Measurements from ENCODE around the gene TECPR2.

Gene TECPR2

DNA sequence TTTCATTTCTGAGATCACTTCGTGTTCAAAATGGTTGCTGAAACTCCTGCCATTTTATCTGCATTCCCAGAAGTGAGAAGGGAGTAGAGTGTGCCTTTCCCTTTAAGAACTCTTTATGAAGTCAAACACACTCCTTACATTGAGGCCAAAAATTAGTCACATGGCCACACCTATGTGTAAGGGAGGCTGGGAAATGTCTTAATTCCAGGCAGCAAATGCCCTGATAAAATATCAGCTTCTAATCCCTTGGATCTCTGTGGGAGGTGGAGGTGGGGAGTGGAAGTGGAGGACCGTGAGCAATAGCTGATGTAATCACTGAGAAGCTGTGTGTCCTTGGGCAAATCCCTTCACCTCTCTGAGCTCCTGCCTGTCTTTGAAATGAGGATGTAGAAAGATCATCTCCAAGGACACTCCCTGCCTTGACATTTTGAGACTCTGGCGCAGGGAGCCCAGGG lies 169.5 kb downstream of the TECPR2 start:
- TF ChIP-seq POLR2AphosphoS5 (IDR thresholded peaks at IDR 0.05; ENCODE audit: low read depth) (no peak), SPI1 (IDR thresholded peaks at IDR 0.05; ENCODE audit: borderline replicate concordance, low read depth) (no peak), GABPA (IDR thresholded peaks at IDR 0.05; ENCODE audit: low read depth) (no peak), CTCF (IDR thresholded peaks at IDR 0.05; ENCODE audit: insufficient read depth, low read length) (no peak)
- TF ChIP-seq, protein P1, sequence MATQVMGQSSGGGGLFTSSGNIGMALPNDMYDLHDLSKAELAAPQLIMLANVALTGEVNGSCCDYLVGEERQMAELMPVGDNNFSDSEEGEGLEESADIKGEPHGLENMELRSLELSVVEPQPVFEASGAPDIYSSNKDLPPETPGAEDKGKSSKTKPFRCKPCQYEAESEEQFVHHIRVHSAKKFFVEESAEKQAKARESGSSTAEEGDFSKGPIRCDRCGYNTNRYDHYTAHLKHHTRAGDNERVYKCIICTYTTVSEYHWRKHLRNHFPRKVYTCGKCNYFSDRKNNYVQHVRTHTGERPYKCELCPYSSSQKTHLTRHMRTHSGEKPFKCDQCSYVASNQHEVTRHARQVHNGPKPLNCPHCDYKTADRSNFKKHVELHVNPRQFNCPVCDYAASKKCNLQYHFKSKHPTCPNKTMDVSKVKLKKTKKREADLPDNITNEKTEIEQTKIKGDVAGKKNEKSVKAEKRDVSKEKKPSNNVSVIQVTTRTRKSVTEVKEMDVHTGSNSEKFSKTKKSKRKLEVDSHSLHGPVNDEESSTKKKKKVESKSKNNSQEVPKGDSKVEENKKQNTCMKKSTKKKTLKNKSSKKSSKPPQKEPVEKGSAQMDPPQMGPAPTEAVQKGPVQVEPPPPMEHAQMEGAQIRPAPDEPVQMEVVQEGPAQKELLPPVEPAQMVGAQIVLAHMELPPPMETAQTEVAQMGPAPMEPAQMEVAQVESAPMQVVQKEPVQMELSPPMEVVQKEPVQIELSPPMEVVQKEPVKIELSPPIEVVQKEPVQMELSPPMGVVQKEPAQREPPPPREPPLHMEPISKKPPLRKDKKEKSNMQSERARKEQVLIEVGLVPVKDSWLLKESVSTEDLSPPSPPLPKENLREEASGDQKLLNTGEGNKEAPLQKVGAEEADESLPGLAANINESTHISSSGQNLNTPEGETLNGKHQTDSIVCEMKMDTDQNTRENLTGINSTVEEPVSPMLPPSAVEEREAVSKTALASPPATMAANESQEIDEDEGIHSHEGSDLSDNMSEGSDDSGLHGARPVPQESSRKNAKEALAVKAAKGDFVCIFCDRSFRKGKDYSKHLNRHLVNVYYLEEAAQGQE (IDR thresholded peaks at IDR 0.05; ENCODE audit: insufficient replicate concordance, low read depth): no peak
- no peak overlapping the region for H3K27ac ChIP-seq (replicated peaks)
- H3K4me3 ChIP-seq (replicated peaks; ENCODE audit: insufficient read depth, low read length): no peak overlapping the region
- no peak for DNase-seq (ENCODE audit: low read depth in 1 of 2, low spot score in 1 of 2)
- H3K27me3 ChIP-seq (ENCODE audit: insufficient read depth, poor library complexity, severe bottlenecking): no peaks in the 10 kb centered on the region

GRCh38 chr14:102537981-102538601 lies 175.3 kb downstream of the TECPR2 start:
- TF ChIP-seq GABPA (IDR thresholded peaks at IDR 0.05; ENCODE audit: low read depth): no peak
- TF ChIP-seq, protein P1 (IDR thresholded peaks at IDR 0.05; ENCODE audit: insufficient replicate concordance, low read depth): no peak
- TF ChIP-seq CTCF (IDR thresholded peaks at IDR 0.05; ENCODE audit: insufficient read depth, low read length): no peak
- no peak for TF ChIP-seq POLR2AphosphoS5 (IDR thresholded peaks at IDR 0.05; ENCODE audit: low read depth)
- no peak for TF ChIP-seq SPI1 (IDR thresholded peaks at IDR 0.05; ENCODE audit: borderline replicate concordance, low read depth)
- no peak for DNase-seq (ENCODE audit: low read depth in 1 of 2, low spot score in 1 of 2)
- no peak overlapping the region for H3K27ac ChIP-seq (replicated peaks)
- peaks cover 4% of the 10 kb centered on the region for H3K27me3 ChIP-seq (ENCODE audit: insufficient read depth, poor library complexity, severe bottlenecking)
- no peak overlapping the region for H3K4me3 ChIP-seq (replicated peaks; ENCODE audit: insufficient read depth, low read length)

DNA sequence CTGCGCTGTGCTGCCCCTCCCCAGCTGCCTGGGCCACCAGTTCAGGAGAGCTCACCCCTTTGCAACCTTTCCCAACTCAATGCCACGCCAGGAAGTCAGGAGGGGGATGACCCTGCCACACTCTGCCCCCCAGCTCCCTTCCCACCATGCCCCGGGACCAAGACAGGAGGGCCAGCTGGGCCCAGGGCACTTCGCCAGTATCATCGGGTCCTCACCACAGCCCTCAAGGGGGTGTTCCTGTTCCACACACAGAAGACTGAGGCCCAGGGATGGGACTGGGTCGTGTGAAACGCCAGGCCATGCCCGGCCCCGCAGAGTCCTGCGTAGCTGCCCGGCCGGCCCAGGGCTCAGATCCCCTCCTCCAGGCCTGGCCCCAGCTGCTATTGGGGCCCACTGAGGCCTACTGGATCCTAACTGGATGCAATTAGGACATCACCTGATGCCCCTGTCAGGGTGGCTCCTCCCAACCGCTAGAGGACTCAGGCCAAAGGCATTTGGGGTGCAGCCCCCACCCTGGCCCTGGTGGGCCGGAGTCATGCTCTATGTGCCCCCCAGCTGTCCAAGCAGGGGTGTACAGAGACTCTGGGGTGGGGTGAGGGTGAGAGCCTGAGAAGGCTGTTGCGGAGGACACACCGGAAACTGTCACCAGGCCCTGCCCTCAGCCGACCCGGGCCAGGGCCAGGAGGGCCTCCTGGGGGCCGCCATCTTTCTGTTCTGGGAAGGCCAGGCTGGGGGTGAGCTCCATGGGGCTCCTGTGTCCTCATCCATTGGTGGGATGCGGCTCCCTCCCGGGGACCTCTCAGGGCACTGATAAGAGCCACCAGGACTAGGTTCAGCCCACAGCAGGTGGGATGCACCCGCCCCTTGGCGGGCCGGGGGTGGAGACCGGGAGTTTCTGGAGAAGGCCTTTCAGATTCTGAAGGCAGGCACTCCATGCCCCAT lies 176.1 kb downstream of the TECPR2 start:
- Histone ChIP-seq H3K4me3 (replicated peaks; ENCODE audit: insufficient read depth, low read length) (no peak overlapping the region), H3K27ac (replicated peaks) (no peak overlapping the region), H3K27me3 (ENCODE audit: insufficient read depth, poor library complexity, severe bottlenecking) (peaks cover 9% of the 10 kb centered on the region)
- no peak for DNase-seq (ENCODE audit: low read depth in 1 of 2, low spot score in 1 of 2)
- TF ChIP-seq POLR2AphosphoS5 (IDR thresholded peaks at IDR 0.05; ENCODE audit: low read depth) (no peak), CTCF (IDR thresholded peaks at IDR 0.05; ENCODE audit: insufficient read depth, low read length) (no peak), GABPA (IDR thresholded peaks at IDR 0.05; ENCODE audit: low read depth) (no peak), SPI1 (IDR thresholded peaks at IDR 0.05; ENCODE audit: borderline replicate concordance, low read depth) (no peak)
- TF ChIP-seq, protein P1 (IDR thresholded peaks at IDR 0.05; ENCODE audit: insufficient replicate concordance, low read depth): no peak
